Prostate gland (tissue), 2 donors: ENCODE results near the gene ZNF264. TPM values are rescaled to one million over a fixed set of nuclear protein-coding genes. Genes with fewer than 3 reads are reported as not detected.

Experiments used
- DNase-seq: peaks from one replicate; pipeline ENCODE4 v3.0.0-alpha.2; 2019; ENCODE audit warnings: low spot score
- H3K27ac ChIP-seq, 2 donors: fragments of 200-600 bp; sonication (generic); 2 replicates each; pipeline ENCODE4 v1.5.1; 2017 to 2019
- H3K27me3 ChIP-seq: fragments of 200-600 bp; sonication (generic); replicated peaks from 2 replicates; pipeline ENCODE4 v1.5.1; 2019; ENCODE audit not compliant: insufficient read depth
- H3K36me3 ChIP-seq, 2 donors: fragments of 200-600 bp; sonication (generic); 1 replicate in 1 of 2; 2 replicates in 1 of 2; pipeline versions ENCODE4 v1.5.1 to v1.8.1; 2017 to 2019
- H3K4me1 ChIP-seq: fragments of 200-600 bp; sonication (generic); replicated peaks from 2 replicates; pipeline ENCODE4 v1.5.1; 2019
- H3K4me3 ChIP-seq, 2 donors: fragments of 200-600 bp; sonication (generic); 2 replicates each; pipeline ENCODE4 v1.5.1; 2017 to 2019
- H3K9me3 ChIP-seq: fragments of 200-600 bp; sonication (generic); 2 replicates; pipeline ENCODE4 v1.5.1; 2017
- POLR2A ChIP-seq: fragments of 450-650 bp; IDR thresholded peaks from one replicate; pipeline ENCODE4 v1.6.1; 2016; ENCODE audit warnings: antibody characterized with exemption, mild to moderate bottlenecking
- POLR2AphosphoS5 ChIP-seq: sonication (generic); formaldehyde crosslinking; IDR thresholded peaks from one replicate; pipeline ENCODE4 v1.6.1; 2017; ENCODE audit warnings: antibody characterized with exemption
- WGBS: methylation state at CpG from one replicate; pipeline ENCODE4 v1.1.5; 2018; 5-methylcytosine and 5-hydroxymethylcytosine counted together
- intact Hi-C: fragments of 100-400 bp; cut with DNase I; formaldehyde crosslinking; loops from one replicate; pipeline ENCODE4 v1.14.2; 2022
- total RNA-seq, 2 donors: library from RNA; depleted of rRNA; stranded (reverse); fragments of >200 nt; gene quantifications; one replicate each; pipeline ENCODE4 v1.1.0, GENCODE V29; 2016
- TF ChIP-seq, protein P1 (sequence below), 4 experiments: fragments of 200-600 bp in 2 of 4; fragments of 450-650 bp in 2 of 4; sonication (generic) in 2 of 4; IDR thresholded peaks; 1 replicate in 3 of 4; 2 replicates in 1 of 4; pipeline ENCODE4 v1.5.1; 2016 to 2019; ENCODE audit warnings: antibody characterized with exemption in 4 of 4, mild to moderate bottlenecking in 2 of 4, moderate library complexity in 2 of 4

The ZNF264 gene
- total RNA-seq, 2 donors from 2014 or later, result 50.3 to 64.2 TPM

DNA sequence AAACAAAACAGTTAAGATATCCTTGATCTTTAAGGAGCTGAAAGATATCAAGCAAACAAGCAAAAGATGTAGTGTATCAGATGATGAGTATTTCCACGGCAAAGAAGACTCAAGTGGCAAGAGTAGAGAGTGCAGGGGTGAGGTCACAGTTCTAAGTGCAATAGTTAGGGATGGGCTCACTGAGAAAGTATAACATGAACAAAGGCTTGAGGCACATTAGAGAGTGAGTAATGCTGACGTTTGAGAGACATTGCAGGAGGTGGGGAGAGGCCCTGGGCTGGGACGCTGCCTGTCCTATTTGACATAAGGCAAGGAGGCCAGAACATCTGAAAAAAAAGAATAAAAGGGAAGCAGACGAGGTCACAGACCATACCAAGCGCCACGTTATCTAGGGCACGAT is 25.5 kb upstream of the ZNF264 start:
- no peaks in the 10 kb centered on the region for H3K27me3 ChIP-seq
- H3K9me3 ChIP-seq, result no peaks in the 10 kb centered on the region
- no peak overlapping the region for H3K27ac ChIP-seq
- intact Hi-C loops, result no loop called here
- WGBS, result 75% methylated on average over 7 of the region's 7 CpGs
- no peak for DNase-seq
- no peaks in the 10 kb centered on the region for H3K36me3 ChIP-seq
- TF ChIP-seq POLR2A (no peak), POLR2AphosphoS5 (no peak)
- H3K4me1 ChIP-seq, result no peaks in the 10 kb centered on the region
- no peak overlapping the region for H3K4me3 ChIP-seq

DNA sequence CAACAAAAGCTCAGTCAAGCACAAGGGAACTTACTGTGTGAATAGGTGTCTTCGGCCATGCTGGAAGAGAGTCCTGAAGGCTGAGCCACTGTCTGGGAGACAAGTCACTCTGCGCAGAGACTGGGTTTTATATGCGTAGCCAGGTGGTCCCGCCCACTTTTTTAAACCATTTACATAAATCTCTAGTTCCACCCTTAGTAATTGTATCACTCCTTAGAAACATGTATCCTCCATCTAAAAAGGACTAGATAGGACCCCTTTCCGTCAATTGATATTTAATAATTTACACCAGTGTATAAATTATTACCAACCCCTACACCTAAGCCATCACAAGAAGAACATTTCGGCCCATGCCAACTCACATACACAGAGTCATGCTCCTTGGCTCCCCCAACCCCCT is 23.9 kb upstream of the ZNF264 start, which contains the start of gene DUXA:
TSS of gene DUXA (minus strand) at position 101 of the 400 bp plus-strand sequence. CDS start at position 59, 42 bp downstream.
- no peaks in the 10 kb centered on the region for H3K27me3 ChIP-seq
- no peaks in the 10 kb centered on the region for H3K9me3 ChIP-seq
- H3K36me3 ChIP-seq, result no peaks in the 10 kb centered on the region
- H3K4me1 ChIP-seq, result no peaks in the 10 kb centered on the region
- TF ChIP-seq POLR2A, result no peak
- TF ChIP-seq, protein P1, sequence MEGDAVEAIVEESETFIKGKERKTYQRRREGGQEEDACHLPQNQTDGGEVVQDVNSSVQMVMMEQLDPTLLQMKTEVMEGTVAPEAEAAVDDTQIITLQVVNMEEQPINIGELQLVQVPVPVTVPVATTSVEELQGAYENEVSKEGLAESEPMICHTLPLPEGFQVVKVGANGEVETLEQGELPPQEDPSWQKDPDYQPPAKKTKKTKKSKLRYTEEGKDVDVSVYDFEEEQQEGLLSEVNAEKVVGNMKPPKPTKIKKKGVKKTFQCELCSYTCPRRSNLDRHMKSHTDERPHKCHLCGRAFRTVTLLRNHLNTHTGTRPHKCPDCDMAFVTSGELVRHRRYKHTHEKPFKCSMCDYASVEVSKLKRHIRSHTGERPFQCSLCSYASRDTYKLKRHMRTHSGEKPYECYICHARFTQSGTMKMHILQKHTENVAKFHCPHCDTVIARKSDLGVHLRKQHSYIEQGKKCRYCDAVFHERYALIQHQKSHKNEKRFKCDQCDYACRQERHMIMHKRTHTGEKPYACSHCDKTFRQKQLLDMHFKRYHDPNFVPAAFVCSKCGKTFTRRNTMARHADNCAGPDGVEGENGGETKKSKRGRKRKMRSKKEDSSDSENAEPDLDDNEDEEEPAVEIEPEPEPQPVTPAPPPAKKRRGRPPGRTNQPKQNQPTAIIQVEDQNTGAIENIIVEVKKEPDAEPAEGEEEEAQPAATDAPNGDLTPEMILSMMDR (IDR thresholded peaks at IDR 0.05), result no peak
- TF ChIP-seq POLR2AphosphoS5, result no peak
- H3K4me3 ChIP-seq, result no peak within 1 kb of the TSS
- no peak for DNase-seq
- H3K27ac ChIP-seq, result no peak within 1 kb of the TSS
- 81% methylated on average over 6 of the region's 6 CpGs for WGBS
- intact Hi-C loops, result no loop called here

DNA sequence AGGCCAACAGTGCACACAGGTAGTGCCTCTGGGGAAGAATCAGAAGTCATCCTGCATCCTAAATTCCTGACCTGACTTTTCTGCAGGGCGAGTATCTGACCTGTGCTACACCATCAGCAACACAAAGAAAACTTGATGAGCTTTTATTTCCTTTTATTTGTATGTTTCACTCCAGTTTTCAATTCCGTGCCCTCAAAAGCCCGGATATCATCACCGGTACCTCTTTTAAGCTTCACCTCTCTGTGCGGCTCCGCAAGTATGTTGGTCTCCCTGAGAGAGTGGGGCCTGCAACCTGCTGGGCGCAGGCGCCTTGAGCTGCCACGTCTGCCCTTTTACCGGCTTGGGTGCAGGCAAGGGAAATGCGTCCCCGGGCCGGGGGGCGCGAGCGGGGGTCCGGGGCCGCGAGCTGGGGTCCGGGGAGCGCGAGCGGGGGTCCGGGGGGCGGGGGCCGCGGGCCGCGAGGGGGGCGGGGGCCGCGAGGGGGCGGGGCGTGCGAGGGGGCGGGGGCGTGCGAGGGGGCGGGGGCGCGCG is 19.7 kb upstream of the ZNF264 start:
- intact Hi-C loops, result no loop called here
- peak; percentile 10 for DNase-seq
- TF ChIP-seq POLR2A, result no peak
- TF ChIP-seq, protein P1 (IDR thresholded peaks at IDR 0.05), result no peak
- TF ChIP-seq POLR2AphosphoS5, result no peak
- H3K9me3 ChIP-seq, result no peaks in the 10 kb centered on the region
- 3% methylated on average over 12 of the region's 42 CpGs for WGBS
- no peaks in the 10 kb centered on the region for H3K4me1 ChIP-seq
- H3K4me3 ChIP-seq, result peak overlapping the region; percentile 28 to 36
- peak overlapping the region; percentile 46 to 81 for H3K27ac ChIP-seq
- no peaks in the 10 kb centered on the region for H3K27me3 ChIP-seq
- H3K36me3 ChIP-seq, result no peaks in the 10 kb centered on the region

DNA sequence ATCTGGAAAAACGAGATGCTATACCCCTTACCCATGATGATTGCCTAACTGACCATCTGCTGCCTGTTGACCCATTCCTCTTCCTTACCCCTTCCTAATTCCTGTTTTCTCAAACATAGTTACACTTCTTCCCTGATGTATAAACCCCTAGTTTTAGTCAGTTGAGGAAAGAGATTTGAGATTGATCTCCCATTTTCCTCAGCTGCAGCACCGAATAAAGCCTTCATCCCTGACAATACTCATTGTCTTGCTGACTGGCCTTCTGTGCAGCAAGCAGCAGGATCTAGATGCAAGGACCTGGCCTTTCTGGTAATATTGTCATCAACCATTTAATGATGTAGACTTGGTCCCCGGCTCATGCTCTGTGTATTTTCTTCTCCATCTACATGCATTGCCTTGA is 999 bp upstream of the ZNF264 start:
- no peak overlapping the region for H3K4me3 ChIP-seq
- H3K36me3 ChIP-seq, result no peaks in the 10 kb centered on the region
- WGBS, result 94% methylated on average over 3 of the region's 3 CpGs
- DNase-seq, result no peak
- intact Hi-C loops, result no loop called here
- H3K4me1 ChIP-seq, result peaks cover 10% of the 10 kb centered on the region
- no peaks in the 10 kb centered on the region for H3K27me3 ChIP-seq
- H3K27ac ChIP-seq, result no peak overlapping the region
- no peaks in the 10 kb centered on the region for H3K9me3 ChIP-seq
- TF ChIP-seq POLR2A (no peak), POLR2AphosphoS5 (no peak)
- TF ChIP-seq, protein P1 (IDR thresholded peaks at IDR 0.05), result no peak

DNA sequence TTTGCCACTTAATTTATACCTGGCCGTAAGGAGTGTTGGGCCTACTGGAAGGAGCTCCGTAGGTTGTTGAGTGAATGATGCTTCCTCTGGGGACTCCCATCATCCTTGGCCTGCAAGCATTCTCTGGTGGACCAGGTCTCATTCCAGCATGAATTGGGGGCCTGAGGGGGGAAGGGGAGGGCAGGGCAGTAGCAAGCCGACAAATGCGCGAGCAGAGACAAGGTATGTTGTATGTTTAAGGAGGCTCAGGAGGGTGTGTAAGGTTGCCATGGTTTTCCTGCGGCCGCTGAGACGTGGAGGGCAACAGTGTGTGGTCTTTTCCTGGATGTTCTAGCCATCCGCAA is 749 bp downstream of the ZNF264 start:
- H3K4me1 ChIP-seq, result peaks cover 10% of the 10 kb centered on the region
- peaks cover 0 to 15% of the 10 kb centered on the region in 2 donors for H3K36me3 ChIP-seq
- no peaks in the 10 kb centered on the region for H3K9me3 ChIP-seq
- no peaks in the 10 kb centered on the region for H3K27me3 ChIP-seq
- no peak for TF ChIP-seq POLR2AphosphoS5
- TF ChIP-seq, protein P1 (IDR thresholded peaks at IDR 0.05), result no peak
- no peak for TF ChIP-seq POLR2A
- WGBS, result 4% methylated on average over 9 of the region's 9 CpGs
- peak overlapping the region; percentile 85 to 86 for H3K4me3 ChIP-seq
- peak overlapping the region; percentile 87 to 91 for H3K27ac ChIP-seq
- intact Hi-C loops, result no loop called here
- DNase-seq, result no peak
